HG03196 (cell line): ENCODE measurements around the gene CHEK2.
"Not testable (repeated sequence)": the region's sequence is repeated elsewhere in the genome, so short reads cannot be mapped to it uniquely, and the experiment has no call there.

Experiments
- ATAC-seq: cut with Tn5 transposase; IDR thresholded peaks from one replicate; pipeline ENCODE4 v1.9.1; 2021; ENCODE audit not compliant: unreplicated experiment

CHEK2 gene

DNA sequence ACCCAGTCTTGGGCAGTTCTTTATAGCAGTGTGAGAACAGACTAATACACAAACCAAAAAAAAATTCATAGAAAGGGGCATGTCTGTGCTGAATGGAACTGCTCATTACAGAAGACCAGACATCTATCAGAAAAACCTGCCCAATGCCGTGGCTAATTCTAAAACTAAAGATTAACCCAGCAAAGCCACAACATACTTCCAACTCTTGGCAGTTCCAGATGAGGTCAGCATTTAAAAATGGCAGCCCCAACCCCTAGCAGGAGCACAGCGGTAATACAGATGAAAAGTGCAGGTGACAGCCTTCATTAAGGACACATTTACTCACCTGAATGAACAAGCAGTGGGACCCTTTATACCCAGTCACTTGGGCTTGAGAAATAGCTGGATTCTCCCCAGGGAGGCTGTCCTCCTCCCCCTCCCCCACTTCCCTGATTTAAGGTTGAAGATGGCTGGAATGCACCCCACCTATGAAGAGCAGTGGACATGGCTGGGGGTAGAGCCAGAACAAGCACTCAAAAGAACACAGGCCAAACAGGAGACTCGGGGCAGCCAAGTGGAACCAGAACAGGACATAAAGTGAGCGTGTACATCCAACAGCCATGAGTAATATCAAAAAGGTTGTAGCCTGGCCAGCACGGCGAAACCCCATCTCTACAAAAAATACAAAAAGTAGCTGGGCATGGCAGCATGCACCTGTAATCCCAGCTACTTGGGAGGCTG is 48.4 kb downstream of the CHEK2 start:
- not testable (repeated sequence) for ATAC-seq

DNA sequence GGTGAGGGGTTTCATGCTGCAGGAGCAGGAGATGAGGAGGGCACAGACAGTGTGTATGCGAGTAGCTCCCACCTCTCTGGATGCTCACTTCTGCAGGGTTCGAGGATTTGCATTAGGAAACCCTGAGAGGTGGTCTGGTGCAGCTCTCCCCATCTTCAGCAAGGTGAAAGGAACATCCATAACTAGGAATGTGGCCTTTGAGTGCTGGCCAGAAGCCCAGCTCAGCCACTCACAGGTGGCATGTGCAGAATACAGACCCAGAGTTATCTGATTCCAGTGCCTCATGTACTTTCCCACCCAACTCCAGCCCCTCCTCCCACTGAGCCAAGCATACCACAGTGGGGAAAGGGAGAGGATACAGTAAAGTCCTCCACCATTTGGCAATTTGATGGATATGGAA is 51.8 kb downstream of the CHEK2 start:
- ATAC-seq: not testable (repeated sequence)

DNA sequence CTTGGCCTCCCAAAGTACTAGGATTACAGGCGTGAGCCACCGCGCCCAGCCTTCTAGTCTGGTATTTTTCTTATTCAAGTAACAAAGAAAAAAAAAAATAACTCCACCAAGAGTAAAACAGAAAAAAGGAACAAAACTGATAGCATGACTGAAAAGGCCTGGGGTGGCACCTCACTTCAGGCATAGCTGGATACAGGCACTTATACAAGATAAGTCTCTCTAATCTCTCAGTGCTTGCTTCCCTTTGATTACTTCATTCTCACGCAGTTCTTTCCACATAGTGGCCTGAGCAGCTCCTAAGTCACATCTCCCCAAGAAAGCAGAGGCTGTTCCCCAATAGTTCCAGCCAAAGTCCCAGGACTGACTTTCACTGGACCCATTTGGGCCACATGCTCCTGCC is 58.7 kb downstream of the CHEK2 start:
- ATAC-seq: not testable (repeated sequence)

DNA sequence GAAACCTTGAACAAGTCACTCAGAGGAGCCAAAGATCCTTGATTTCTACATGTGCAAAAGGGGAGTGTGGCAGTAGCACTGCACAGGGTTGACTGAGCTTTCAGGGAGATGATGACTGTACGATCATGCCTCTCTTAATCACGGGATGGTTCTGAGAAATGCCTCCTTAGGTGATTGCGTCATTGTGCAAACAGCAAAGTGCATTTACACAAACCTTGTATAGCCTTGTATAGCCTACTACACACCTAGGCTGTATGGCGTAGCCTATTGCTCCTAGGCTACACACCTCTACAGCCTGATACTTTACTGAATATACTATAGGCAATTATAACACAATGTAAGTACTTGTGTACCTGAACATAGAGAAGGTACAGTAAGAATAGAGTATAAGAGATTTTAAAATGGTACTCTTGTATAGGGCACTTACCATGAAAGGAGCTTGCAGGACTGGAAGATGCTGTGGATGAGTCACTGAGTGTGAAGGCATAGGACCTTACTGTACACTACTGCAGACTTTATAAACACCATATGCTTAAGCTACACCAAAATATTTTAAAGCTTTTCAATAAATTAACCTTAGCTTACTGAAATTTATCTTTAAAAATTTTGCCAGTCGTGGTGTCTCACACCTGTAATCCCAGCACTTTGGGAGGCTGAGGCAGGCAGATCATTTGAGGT is 60.7 kb downstream of the CHEK2 start:
- ATAC-seq: not testable (repeated sequence)

DNA sequence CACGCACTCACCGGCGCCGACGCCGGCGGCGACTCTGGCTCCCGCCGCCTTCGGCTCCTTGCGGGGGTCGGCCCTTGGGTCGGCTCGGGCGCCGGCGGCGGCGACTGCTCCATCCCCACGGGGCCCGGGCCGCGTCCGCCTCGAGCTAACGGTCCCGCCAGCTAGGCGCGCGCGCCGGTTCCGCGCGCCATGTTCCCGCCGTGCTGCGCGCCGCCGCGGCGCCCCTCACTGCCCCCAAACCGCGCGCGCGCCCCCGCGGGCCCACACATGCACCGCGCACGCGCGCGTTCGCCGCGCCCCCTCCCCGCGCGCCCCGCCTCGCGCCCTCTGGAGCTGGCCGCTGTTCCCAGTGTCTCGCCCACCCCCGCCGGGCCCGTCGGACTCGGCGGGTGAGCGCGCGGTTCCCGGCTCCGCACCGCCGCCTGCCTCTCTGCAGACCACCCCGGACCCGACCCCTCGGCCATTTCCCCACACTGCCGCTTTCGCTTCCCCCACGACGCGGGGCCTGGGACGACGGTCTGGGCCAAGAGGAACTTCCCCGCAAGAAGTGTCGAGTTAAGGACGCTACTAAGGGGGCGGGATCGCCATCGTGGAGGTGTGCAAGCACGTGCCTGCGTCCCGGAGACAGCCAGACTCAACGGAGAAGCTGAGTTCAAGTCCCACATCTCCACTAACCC is 61.9 kb downstream of the CHEK2 start, which contains the start of gene TTC28:
TSS of gene TTC28 (minus strand) at position 230 of the 677 bp plus-strand sequence. CDS start at position 113, 117 bp downstream.
- ATAC-seq: not testable (repeated sequence)

DNA sequence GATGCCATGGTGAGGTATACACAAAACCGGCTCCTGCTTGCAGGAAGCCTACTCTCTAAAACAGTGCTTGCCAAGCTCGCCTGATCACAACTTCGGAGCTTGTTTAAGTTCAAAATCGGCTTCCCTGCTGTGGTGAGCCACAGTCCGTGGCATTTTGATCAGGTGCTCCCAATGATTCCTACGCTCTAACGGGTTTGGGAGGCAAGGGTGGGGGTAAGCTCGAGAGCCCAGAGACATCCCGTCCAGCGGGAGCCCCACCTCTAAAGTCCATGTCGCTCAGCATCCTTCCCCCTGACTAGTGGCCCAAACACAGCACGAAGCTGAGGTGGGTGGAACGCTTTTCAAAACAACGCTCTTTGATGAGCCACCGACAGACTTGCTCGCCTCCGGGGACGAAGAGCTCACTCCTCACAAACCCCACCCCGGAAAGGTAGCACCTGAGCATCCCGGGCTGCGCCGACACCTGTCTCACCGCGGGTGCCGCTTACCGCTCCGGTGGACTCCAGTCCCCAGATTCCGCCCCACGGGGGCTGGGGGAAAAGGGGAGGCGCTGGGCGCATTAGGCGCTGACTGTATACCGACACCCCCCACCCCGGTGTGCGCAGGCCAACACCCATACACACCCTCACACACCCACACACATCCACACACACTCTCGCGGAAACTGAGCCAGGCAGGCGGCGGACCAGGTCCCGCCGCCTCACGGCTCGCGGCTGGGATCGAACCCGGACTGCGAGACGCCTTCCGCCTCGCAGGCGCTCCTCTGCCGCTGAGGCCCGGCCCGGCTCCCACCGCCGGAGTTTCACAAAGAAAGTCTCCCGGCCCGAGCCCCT is 62.6 kb downstream of the CHEK2 start:
- ATAC-seq: not testable (repeated sequence)

DNA sequence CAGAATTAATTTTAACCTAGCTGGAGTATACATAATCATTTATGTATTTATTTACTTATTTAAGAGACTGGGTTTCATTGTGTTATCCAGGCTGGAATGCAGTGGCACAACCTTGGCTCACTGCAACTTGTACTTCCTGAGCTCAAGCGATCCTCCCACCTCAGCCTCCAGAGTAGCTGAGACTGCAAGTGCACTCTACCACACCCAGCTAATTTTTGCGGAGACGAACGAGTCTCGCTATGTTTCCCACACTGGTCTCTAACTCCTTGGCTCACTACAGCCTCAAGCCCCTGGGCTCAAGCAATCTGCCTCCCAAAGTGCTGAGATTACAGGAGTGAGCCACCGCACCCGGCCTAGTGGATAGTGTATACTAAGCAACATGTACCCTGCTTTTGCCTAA is 63.5 kb downstream of the CHEK2 start:
- not testable (repeated sequence) for ATAC-seq

DNA sequence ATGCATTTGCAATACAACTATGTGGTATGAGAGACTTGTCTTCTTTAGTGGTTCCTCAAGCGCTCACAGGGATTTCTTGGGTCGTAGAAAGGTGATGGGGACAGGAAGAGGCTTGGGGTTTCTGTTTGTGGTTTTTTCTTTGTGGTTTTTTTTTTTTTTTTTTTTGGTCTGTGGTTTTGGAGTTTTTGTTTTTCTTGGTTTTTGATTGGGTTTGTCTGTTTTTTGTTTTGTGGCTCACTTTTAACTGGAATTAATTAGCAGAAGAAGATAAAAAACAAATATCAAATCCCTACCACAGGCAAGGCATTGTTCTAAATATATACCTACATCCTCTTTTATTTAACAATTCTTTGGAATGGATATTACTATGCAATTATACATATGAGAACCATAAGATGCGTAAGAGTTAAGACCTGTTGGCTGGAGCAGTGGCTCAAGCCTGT is 67.5 kb downstream of the CHEK2 start:
- ATAC-seq: no peak

DNA sequence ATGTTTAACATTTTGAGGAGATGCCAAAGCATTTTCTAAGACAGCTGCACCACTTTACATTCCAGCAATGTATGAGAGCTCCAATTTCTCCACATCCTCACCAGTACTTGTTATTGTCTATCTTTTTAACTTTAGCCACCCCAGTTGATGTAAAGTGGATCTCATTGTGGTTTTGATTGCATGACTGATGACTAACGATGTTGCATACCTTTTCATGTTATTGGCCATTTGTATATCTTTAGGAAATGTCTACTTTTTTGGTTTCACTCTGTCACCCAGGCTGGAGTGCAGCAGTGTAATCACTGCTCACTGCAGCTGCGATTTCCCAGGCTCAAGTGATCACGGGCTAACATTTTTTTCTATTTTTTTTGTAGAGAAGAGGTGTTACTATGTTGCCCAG is 70.9 kb downstream of the CHEK2 start:
- ATAC-seq: no peak

DNA sequence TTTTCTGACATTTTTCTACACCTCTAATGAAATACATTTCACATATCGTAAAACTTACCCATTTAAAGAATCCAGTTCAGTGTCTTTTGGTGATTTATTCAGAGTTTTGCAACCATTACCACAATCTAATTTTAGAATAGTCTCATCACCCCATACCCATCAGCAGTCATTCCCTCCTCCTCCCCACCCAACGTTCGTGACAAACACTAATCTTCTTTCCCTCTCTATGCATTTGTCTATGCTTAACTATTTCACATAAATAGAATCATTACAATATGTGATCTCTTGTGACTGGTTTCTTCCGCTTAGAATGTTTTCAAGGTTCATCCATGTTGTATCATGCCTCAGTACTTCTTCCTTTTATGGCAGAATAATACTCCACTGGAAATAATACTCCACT is 71.5 kb downstream of the CHEK2 start:
- no peak for ATAC-seq

DNA sequence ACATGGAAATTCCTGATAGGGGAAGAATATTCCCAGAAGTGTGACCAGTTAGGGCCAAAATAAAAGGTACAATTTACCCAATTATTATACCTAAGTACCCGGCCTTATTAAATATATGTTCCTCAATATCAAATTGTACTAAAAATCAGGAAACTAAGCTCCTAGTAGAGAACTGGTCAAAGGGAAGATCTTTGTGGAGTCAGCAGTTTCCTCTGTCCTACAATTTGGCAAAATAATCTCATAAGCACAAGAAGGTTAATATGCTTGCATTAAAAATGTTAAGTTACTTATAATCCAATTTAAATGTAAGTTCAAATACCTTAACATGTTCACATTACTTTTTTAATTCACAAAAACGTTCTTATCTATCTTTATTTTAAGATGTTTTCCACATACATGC is 72.2 kb downstream of the CHEK2 start:
- ATAC-seq: no peak

DNA sequence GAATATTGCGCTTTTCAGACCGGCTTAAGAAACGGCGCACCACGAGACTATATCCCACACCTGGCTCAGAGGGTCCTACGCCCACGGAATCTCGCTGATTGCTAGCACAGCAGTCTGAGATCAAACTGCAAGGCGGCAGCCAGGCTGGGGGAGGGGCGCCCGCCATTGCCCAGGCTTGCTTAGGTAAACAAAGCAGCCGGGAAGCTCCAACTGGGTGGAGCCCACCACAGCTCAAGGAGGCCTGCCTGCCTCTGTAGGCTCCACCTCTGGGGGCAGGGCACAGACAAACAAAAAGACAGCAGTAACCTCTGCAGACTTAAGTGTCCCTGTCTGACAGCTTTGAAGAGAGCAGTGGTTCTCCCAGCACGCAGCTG is 78.1 kb downstream of the CHEK2 start:
- not testable (repeated sequence) for ATAC-seq

DNA sequence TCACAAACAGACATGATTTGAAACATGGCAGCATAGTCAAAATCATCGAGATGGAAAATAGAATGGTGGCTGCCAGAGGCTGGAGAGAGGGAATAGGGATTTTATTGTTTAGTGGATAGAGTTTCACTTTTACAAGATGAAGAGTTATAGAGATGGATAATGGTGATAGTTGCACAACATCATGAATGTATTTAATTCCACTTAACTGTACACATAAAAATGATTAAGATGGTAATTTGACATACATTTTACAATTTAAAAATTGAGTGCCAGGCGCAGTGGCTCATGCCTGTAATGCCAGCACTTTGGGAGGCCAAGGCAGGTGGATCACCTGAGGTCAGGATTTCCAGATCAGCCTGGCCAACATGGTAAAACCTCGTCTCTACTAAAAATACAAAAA is 83.2 kb downstream of the CHEK2 start:
- ATAC-seq: no peak

DNA sequence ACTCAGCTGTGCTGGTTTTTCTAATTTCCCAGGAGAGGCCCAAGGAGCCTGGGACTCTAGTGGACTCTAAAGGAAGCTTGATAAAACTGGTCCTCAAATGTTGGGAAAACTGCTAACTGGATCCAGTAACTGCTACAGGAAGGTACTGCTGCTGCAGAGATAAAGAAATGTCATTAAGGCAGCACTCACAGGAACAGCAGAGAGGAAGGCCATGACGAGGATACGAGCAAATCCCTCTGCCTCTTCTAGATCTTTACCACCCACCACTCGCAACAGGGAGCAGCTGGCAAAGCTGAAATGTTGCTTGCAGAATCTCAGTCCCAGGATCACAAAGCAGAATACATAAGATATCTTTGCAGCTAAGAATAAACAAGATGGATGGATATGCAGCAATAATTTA is 85.4 kb downstream of the CHEK2 start:
- ATAC-seq: no peak

DNA sequence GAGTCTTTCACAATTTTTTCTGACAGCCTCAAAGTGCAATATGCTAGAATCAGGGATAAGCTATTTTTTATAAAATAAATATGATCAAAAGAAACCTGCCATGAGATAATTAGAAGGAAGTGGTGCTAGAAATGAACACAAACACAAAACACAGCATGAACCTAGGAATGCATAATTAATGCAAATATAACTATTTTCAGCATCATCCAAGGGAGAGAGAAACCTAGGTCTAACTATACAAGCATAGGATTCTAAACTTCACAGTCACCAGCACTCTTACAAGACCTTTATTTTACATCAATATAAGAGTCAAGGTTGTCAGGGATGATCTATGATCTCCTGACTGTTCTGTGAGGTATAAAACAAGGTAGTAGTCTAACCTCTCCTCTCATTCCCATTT is 91.2 kb downstream of the CHEK2 start:
- no peak for ATAC-seq

DNA sequence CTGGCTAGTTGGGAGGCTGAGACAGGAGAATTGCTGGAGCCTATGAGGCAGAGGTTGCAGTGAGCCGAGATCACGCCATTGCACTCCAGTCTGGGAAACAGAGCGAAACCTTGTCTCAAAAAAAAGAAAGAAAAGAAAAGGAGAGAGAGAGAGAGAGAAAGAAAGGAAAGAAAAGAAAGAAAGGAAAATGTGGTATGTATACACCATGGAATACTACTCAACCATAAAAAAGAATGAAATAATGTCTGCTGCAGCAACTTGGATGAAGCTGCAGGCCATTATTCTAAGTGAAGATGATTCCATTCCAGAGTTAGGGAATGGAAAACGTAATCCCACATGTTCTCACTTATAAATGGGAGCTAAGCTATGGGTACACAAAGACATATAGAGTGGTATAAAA is 92.8 kb downstream of the CHEK2 start:
- ATAC-seq: no peak

DNA sequence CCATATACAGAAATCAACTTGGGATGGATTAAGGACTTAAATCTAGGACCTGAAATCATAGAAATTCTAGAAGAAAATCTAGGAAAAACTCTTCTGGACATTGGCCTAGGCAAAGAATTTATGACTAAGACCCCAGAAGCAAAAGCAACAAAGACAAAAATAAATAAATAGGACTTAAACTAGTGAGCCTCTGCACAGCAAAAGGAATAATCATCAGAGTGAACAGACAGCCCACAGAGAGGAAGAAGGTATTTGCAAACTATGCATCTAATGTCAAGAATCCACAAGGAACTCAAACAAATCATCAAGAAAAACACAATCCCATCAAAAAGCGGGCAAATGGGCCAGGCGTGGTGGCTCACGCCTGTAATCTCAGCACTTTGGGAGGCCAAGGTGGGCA is 94.4 kb downstream of the CHEK2 start:
- no peak for ATAC-seq

DNA sequence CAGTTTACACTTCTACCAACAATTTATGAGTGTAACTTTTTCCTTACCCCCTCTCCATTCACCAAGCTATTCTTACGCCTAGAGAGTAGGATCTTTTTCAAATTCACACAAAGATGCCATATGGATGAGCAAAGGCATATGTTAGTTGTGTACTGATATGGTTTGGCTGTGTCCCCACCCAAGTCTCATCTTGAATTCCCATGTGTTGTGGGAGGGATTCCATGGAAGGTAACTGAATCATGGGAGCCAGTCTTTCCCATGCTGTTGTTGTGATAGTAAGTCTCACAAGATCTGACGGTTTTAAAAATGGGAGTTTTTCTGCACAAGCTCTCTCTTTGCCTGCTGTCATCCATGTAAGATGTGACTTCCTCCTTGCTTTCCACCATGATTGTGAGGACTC is 102.3 kb downstream of the CHEK2 start:
- no peak for ATAC-seq
